Panc1 (cell line): Measurements from ENCODE around the gene SLC35F2.

Source experiments
- POLR2AphosphoS5 ChIP-seq: IDR thresholded peaks from 2 replicates; pipeline ENCODE4 v1.6.1; 2012; ENCODE audit warnings: mild to moderate bottlenecking, low read depth, low read length, moderate library complexity
- SIN3A ChIP-seq: IDR thresholded peaks from 2 replicates; pipeline ENCODE4 v1.6.1; 2012; ENCODE audit warnings: low read depth, mild to moderate bottlenecking, low read length, moderate library complexity, borderline replicate concordance; ENCODE audit not compliant: insufficient read depth
- TCF7L2 ChIP-seq: IDR thresholded peaks from 2 replicates; pipeline ENCODE4 v1.6.1; 2011; ENCODE audit warnings: mild to moderate bottlenecking, low read depth, low read length, inconsistent platforms
- TF ChIP-seq, protein P1 (sequence below): fragments of 450-650 bp; IDR thresholded peaks from 2 replicates; pipeline ENCODE4 v1.5.1; 2017; ENCODE audit warnings: mild to moderate bottlenecking
- TF ChIP-seq, protein P2 (sequence below), 2 experiments: IDR thresholded peaks; 2 replicates each; pipeline ENCODE4 v1.6.1; 2011 to 2012; ENCODE audit warnings: low read depth in 2 of 2, control low read depth in 1 of 2, low read length in 1 of 2, mild to moderate bottlenecking in 1 of 2, moderate library complexity in 1 of 2; ENCODE audit not compliant: insufficient read depth in 1 of 2

GRCh38 chr11:107789767-107790166 is 68.8 kb downstream of the SLC35F2 start:
- TF ChIP-seq, protein P1, sequence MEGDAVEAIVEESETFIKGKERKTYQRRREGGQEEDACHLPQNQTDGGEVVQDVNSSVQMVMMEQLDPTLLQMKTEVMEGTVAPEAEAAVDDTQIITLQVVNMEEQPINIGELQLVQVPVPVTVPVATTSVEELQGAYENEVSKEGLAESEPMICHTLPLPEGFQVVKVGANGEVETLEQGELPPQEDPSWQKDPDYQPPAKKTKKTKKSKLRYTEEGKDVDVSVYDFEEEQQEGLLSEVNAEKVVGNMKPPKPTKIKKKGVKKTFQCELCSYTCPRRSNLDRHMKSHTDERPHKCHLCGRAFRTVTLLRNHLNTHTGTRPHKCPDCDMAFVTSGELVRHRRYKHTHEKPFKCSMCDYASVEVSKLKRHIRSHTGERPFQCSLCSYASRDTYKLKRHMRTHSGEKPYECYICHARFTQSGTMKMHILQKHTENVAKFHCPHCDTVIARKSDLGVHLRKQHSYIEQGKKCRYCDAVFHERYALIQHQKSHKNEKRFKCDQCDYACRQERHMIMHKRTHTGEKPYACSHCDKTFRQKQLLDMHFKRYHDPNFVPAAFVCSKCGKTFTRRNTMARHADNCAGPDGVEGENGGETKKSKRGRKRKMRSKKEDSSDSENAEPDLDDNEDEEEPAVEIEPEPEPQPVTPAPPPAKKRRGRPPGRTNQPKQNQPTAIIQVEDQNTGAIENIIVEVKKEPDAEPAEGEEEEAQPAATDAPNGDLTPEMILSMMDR, result no peak
- TF ChIP-seq, protein P2, sequence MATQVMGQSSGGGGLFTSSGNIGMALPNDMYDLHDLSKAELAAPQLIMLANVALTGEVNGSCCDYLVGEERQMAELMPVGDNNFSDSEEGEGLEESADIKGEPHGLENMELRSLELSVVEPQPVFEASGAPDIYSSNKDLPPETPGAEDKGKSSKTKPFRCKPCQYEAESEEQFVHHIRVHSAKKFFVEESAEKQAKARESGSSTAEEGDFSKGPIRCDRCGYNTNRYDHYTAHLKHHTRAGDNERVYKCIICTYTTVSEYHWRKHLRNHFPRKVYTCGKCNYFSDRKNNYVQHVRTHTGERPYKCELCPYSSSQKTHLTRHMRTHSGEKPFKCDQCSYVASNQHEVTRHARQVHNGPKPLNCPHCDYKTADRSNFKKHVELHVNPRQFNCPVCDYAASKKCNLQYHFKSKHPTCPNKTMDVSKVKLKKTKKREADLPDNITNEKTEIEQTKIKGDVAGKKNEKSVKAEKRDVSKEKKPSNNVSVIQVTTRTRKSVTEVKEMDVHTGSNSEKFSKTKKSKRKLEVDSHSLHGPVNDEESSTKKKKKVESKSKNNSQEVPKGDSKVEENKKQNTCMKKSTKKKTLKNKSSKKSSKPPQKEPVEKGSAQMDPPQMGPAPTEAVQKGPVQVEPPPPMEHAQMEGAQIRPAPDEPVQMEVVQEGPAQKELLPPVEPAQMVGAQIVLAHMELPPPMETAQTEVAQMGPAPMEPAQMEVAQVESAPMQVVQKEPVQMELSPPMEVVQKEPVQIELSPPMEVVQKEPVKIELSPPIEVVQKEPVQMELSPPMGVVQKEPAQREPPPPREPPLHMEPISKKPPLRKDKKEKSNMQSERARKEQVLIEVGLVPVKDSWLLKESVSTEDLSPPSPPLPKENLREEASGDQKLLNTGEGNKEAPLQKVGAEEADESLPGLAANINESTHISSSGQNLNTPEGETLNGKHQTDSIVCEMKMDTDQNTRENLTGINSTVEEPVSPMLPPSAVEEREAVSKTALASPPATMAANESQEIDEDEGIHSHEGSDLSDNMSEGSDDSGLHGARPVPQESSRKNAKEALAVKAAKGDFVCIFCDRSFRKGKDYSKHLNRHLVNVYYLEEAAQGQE (IDR thresholded peaks at IDR 0.05; ENCODE audit: insufficient read depth in 1 of 2, low read depth in 2 of 2, low read length in 1 of 2), result no peak
- TF ChIP-seq SIN3A (no peak), POLR2AphosphoS5 (no peak), TCF7L2 (no peak)
